CD1c-positive myeloid dendritic cell (primary cell): Measurements from ENCODE around the gene SOCS4.
"Not testable (repeated sequence)": the region's sequence is repeated elsewhere in the genome, so short reads cannot be mapped to it uniquely, and the experiment has no call there.

ENCODE experiments used
- DNase-seq: peaks from one replicate; pipeline ENCODE4 v3.0.0-alpha.2; 2016; ENCODE audit errors: extremely low spot score

Gene SOCS4, protein sequence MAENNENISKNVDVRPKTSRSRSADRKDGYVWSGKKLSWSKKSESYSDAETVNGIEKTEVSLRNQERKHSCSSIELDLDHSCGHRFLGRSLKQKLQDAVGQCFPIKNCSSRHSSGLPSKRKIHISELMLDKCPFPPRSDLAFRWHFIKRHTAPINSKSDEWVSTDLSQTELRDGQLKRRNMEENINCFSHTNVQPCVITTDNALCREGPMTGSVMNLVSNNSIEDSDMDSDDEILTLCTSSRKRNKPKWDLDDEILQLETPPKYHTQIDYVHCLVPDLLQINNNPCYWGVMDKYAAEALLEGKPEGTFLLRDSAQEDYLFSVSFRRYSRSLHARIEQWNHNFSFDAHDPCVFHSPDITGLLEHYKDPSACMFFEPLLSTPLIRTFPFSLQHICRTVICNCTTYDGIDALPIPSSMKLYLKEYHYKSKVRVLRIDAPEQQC

DNA sequence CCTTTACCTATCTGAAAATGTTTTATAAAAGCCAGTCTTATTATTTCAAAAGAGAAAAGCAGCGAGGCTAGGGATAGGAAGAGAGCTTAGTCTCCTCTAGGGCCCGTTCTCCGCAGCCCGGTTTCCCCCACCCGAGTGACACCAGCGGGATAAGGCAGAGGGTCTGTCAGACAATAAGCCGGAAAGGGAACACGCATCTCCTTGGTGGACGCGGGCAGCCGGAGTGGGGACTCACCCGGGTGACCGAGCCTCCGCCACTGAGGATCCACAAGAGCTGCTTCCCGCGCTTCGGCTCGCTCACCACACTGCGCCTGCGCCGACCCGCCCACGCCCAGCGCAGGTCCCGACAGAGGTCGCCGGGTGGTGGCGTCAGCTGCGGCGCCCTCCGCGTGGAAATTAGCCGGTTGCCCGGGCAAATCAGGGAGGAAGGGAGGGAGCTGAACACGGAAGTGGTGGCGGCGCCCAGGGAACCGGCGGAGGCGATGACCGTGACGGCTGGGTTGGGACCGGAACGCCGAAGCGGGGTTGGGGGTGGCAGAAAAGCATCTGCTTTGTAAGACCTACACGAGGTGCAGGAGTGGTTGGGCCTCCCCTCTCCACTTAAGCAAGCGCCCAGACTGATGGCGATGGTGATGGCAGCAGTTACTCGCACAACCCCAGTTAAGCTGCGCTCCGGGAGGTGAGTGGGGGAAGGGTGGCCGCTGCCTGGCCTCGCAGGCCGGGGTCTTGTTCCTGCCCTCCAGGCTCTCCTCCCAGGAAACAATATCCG lies at the start of gene SOCS4, which contains the start of gene WDHD1:
Gene SOCS4 (plus strand): TSS at position 444 of the 769 bp plus-strand sequence. CDS start 15,806 bp downstream, outside the sequence.
Gene WDHD1 (minus strand): TSS at position 307 of the 769 bp plus-strand sequence. CDS start 312 bp downstream, outside the sequence.
- DNase-seq = peak; percentile 98

DNA sequence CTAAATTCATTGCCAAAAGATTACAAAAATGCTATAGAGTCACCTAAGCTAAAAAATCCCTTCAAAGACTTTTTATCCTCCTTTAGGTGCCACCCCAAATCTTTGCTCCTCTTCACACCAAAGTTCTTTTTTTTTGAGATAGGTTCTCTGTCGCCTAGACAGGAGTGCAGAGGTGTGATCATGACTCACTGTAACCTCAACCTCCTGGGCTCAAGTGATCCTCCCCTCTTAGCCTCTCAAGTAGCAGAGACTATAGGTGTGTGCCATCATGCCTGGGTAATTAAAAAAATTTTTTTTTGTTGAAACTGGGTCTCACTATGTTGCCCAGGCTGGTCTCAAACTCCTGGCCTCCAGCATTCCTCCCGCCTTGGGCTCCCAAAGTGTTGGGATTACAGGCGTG lies 48.0 kb upstream of the SOCS4 start:
- DNase-seq = no peak

DNA sequence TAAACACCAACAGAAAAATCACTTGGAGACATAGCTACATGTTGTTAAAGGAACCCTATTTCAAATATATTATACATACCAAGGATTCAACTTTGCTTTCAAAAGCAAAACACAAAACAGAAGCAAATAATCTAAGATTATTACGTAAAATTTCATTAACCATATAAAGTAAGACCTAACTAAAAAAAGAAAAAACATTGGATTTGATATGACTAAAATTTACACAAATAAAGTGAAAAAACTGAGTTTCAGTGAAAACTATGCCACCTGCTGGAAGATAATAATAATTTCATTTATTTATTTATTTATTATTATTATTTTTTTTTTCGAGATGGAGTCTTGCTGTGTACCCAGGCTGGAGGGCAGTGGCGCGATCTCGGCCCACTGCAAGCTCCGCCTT lies 45.3 kb upstream of the SOCS4 start:
- DNase-seq = peak; percentile 8

DNA sequence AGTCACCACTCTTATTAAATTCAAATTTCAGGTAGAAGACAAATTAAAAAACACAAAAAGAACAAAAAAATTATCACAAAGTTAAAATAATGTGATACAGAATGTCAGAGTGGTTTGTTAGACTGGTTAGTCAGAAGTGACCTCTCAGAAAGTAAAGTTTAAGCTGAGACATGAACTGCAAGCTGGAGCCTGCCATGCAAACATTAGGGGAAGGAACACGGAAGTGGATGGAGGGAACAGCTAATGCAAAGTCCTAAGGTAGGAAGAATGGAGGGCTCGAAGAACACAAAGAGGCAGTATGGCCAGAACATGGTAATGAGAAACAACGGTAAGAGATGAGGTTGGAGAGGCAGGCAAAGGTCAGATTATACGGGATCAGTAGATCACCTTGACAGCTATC lies 41.9 kb upstream of the SOCS4 start:
- no peak for DNase-seq

DNA sequence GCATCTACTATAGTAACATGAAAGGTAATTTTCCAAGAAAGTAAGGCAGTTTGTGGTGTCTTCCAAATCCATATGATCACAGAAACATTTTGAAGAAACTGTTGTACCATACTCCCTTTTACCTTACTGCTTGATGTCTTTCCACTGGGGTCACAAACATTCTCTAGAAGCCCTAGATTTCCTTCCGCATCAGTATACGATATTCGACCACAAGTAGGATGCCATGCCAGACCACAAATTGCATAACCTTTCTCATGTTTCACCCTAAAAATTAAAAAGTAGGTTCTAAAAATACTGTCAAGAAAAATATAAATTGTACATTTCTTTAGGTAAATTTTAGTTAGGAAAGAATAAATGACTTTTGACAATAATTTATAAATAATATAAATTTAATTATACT lies 26.7 kb upstream of the SOCS4 start:
- peak; percentile 44 for DNase-seq

DNA sequence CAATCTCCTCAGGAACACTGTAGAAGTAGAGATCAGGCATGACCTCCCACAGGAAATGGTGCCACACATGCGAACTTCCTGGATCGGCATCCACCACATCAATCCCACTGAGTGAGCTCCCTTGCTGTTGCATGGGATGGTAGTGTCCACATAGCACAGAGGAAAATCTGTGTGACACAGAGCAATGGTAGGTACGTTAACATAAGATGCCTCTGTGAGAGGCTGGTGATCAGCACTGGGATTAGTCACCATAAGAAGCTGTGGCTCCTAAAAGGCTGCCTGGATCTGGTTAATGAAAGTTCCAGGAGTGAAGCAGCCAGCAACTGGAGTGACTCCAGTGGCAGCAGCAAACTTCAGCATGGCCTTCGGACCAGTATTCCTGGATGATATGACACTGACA lies 22.0 kb upstream of the SOCS4 start:
- DNase-seq = no peak

DNA sequence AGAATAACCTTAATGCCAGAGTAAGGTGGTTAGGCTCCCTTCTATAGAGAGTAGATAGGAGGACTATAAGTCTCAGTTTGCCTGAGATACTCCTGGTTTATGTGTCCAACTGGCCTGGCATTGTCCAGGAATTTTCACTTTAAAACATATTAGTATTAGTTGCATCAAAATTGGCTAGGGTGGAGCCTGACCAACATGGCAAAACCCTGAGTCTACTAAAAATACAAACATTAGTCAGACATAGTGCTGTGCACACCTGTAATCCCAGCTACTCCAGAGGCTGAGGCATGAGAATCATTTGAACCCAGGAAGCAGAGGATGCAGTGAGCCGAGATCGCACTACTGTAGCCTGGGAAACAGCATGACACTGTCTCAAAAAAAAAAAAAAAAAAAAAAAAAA lies 12.0 kb upstream of the SOCS4 start:
- DNase-seq = no peak

DNA sequence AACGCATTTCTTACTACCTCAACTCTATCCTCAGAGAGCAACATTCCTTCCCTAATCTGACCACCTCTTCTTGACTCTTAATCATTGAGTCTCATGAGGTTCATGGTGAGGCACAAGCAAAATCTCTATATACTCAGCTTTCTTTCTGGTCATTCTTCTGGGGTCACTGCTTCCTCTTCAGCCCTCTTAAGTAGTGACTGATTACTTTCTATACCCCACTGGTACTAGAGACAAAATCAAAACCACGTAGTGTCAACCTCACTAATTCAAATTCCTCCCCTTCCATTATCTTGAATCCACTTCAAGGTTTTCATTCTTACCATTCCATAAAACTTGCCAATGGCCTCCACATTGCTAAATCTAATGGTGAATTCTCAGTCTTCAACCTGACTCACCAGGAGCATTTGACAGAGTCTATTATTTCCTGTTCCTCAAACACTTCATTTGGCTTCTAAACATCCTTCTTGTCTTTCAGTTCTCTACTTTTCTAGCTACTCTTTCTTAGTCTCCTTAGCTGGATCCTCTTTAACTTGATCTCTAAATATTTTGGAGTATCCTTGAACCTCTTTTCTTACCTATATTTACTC lies 7.0 kb upstream of the SOCS4 start:
- peak; percentile 36 for DNase-seq

DNA sequence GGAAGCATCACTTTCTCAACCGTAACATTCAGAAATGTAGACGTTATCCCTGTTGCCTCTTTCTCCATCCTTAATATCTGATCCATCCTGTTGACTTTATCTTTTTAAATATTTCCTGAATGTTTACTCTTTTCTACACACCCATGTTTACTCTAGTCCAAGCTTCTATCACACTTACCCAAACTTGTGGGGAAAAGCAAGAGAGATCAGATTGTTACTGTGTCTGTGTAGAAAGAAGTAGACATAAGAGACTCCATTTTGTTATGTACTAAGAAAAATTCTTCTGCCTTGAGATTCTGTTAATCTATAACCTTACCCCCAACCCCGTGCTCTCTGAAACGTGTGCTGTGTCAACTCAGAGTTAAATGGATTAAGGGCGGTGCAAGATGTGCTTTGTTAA lies 2.7 kb upstream of the SOCS4 start:
- DNase-seq = not testable (repeated sequence)

DNA sequence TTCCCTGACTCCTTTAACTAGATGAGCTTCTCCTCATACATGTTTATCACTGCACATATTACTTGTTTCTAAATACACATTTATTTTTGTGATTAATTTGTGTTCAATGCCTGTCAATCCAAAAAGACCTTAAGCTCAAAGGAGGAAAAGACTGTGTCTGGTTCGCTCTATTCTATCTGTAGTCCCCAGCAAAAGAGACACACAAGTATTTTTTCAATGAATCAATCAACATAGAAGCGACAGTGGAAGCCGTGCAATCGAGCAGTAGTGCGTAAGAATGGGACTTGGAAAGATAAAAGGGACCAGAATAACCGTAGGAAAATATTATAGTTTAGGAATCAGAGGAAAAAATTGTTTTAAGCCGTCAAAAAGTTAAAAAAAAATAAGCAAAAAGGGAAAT lies 1.1 kb upstream of the SOCS4 start:
- no peak for DNase-seq

DNA sequence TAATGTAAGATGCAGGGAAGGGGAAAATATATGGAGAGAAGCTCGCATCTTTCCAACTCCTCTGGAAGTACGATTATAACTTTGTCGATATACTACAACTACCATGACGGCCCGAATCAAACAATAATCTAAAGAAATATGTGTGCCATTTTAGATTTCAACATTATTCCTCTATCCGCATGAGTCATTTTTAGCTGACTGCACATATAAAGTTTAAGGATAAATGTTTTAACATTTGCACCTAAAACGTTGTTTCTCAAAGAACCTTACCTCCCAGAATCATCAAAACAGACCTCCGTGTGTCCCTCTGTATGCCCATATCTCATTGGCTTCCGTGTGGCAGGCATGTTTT lies 619 bp upstream of the SOCS4 start:
- no peak for DNase-seq

DNA sequence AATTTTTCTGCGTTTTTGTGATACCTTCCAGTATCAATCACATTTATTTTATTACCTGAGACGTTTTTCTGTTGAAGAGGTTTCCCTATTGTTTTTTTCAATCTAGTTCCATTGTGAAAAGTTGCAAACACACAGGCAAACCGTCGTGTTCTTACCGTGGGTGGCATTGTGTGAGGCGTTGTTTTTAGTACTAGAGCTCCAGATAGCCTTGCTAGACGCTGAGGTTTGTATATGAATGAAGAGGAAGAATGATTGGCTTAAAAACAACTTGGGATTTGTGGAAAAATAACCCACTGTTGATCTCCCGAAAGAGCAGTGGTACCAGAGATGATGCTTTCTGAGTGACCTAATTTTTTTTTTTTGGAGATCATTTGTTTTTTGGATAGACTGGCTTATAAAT lies 1.0 kb downstream of the SOCS4 start:
- DNase-seq = no peak

DNA sequence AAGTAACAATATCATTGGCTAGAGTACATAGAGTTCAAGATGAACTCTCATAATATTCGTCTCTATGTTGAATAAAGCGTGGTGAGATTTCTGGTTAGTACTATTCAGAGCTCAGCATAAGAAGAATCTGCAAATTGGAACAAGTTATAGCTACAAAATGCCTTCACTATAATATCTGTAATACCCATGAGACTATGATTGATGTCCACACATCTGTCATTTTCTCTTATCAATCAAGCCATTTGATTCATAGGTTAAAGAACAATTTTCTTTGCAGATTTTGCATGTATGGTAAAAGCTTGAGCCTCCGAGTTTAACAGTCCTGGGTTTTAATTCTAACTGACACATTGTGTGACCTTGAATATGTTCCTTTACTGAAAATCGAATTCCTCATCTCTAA lies 1.4 kb downstream of the SOCS4 start:
- DNase-seq = no peak

DNA sequence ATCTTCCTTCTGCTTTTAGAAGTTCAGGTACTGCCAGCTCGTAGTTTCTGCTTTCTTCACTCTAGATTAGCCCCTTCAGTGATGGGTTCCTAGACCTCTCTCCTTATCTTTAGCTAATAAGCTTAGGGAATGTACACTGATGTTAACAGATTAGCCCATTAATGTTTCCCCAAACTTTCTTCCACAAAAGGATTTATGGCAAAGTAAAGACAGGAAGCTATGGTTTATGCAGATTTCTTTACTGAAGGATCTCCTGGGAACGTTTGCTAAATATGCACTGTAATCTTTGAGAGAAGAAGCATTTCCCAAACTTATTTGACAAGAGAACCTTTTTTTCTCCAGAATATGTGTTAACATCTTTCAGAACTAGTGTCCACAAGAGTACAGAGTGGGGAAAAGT lies 4.2 kb downstream of the SOCS4 start:
- no peak for DNase-seq

DNA sequence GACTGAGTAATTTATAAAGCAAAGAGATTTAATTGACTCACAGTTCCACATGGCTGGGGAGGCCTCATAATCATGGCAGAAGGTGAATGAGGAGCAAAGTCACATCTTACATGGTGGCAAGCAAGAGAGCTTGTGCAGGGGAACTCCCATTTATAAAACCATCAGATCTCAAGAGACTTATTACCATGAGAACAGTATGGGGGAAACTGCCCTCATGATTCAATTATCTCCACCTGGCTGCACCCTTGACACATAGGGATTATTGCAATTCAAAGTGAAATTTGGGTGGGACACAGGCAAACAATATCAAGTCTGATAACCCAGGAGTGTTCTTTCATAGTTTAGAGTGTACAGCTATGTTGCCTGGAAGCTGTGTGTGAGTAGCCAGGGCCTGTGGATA lies 11.0 kb downstream of the SOCS4 start:
- DNase-seq = not testable (repeated sequence)

DNA sequence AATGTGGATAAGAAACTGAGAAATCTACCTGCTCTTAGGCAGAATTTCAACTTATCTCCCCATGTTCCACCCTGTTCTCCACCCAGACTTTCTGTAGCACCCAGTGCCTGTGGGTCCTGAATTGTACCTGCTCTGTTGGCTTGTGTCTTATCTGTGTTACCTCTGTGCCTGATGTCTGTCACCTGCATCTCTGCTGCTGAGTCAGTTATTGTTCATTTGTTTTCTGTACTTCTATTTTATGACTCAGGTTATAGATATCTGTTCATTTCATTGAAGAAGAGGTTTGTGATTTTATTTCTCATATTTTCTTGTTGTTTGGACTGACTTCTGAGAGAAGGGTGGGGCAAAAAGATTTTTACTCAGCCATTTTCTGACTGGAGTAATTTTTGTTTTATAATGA lies 11.7 kb downstream of the SOCS4 start:
- no peak for DNase-seq

DNA sequence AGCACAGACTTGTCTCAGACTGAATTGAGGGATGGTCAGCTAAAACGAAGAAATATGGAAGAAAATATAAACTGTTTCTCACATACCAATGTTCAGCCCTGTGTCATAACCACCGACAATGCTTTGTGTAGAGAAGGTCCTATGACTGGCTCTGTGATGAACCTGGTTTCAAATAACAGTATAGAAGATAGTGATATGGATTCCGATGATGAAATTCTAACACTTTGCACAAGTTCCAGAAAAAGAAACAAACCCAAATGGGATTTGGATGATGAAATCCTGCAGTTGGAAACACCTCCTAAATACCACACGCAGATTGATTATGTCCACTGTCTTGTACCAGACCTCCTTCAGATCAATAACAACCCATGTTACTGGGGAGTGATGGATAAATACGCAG lies 16.5 kb downstream of the SOCS4 start:
- no peak for DNase-seq

DNA sequence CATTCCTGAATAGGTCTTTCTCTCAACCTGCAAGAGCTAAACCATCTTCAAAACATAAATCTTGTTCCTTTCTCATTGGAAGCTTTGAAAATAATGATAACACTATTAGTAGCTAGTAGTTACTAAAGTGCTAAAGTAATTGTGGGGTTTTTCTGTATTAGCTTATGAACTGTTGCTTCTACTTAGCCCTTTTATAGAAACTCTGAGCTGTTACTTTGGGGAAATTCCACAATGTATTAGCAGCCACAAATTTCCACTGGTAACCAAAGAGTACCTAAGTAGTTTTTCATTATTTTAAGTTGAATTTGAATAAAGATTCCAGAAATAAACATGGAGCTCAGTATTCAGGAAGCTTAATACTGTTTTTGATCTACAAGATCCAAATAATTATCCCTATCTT lies 18.1 kb downstream of the SOCS4 start:
- no peak for DNase-seq

DNA sequence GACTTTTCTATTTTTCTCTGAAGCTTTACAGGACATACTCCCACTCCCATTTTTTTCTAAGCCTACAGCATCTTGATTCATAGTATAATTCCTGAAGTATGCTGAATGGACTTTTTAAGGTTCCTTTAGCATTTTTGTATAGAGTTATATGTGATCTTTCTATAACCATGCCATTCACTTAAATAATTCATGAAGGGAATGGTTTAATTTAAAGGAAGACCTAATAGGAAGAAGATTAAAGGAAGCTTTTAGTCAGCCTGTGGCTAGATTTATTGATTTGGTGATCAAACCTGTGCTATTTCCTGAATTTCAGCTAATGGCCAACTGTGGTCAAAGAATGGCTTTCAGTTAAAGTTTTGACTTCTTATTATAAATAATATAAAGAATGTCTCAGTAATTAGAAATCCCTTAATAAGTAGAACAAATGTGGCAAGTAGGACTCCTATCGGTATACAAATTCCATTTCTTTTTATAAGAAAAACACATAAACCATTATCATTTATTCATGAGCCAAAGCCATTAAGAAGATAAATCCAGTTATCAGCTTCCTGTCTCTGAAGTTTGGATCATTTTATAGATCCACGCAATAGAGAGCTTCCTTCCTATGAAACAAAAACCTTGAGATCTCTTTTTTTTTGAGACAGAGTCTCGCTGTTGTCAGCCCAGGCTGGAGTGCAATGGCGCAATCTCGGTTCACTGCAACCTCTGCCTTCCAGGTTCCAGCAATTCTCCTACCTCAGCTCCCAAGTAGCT lies 20.4 kb downstream of the SOCS4 start:
- DNase-seq = no peak

DNA sequence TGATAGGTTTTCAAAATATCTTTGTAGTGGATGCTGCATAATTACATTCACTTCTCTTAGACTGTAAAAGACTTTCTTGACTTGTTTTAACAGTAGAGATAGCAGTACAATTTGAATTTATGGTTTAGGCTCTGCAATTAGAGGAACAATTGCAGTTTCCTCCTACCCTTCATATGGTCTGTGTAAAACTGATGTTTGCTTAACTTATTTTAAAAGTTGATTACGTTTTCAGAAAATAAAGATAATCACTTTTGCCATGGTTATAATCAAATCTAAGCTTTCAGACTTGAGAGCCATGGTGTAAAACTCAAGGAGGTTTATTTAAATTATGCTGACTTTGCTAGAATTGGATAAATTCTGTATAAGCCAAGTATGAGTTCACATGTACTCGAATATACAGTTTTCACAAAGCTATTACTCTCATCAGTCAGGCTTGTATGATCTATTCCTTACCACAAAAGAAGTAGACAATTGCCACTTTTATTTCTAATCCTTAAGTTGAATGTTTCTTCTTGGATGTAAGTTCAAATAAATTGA lies 21.9 kb downstream of the SOCS4 start:
- DNase-seq = no peak

DNA sequence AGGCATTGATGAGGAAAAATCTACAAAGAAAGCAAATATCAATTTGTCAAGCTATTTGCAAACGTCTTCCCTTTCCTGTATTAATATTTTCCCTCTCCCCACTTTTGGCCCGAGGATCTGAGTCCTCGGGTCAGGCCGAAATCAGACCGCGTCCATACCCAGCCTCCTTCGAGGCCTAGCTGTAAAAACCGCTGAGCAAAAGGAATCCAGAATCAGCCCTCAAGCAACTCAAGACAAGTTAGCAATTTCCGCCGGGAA lies 24.1 kb downstream of the SOCS4 start:
- no peak for DNase-seq
